GM21447 (cell line): ENCODE measurements around the gene CTNNA1.

Source experiments
- ATAC-seq: cut with Tn5 transposase; IDR thresholded peaks from one replicate; pipeline ENCODE4 v1.9.1; 2021; ENCODE audit not compliant: unreplicated experiment

CTNNA1 gene

DNA sequence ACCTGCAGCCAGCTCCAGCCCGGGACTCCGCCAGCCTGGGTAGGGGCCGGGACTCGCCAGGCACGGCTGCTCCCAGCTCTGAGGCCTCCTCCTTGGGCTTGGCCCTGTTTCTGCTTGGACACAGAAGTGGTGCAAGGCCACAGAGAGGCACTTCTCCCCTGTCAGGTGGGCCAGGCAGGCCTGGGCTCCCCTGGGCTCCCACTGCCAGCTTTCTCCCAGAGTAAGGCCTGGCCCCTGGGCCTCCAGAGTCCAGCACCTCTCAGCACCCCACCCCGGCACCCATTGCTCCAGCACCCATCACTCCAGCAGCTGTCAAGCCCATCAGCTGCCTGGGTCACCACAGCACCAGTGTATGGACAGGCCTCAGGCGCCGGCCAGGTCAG lies 193.0 kb downstream of the CTNNA1 start:
- no peak for ATAC-seq

DNA sequence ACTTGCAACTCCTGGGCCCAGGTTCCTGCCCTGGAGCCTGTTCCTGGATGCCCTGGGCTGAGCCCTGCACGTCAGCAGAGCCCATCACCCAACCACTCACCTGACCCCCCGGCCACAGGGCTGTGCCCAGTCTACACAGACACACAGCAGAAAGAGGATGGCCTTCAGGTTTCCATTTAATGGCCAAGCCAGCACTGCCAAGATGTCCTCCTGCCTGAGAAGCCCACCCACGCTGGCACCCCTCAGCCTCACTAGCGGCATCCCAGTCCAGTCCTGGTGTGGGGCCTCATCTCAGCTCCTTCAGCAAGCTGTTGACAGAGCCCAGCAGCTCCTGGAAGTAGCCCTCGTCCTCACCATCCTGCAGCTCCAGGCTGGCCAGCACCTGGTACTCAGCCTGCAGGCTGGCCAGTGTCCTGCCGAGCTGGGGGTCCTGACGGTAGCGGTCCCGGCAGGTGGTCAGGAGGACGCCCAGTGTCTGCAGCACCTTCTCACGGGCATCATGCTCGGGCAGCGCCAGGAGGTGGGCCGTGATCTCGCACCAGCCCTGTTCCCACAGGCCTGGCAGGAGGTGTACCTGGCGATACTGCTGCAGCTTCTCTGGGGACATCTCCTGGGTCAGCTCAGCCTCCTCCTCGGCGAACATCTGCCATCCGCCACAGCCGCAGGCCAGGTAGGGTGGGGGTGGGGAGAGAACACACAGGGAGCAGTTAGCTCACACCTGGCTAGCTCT lies 193.8 kb downstream of the CTNNA1 start:
- ATAC-seq = no peak

DNA sequence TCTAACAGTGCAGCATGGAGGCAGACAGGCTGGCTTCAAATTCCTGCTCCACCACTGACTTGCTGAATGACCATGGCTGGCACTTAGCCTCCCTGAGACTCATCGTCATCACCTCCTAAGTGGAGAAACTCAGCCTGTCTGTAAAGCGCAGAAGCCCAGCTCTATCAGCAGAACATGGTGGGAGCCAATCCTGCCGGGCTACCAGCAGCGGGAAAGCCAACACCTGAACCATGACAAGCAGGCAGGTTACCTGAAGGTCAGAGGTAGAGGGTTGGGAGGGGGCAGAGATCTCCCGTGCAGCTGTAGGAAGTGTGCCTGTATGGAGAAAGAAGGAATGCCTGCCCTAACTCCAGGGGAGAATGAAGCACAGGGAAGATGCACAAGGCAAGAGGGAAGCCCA lies 194.6 kb downstream of the CTNNA1 start:
- ATAC-seq = no peak

DNA sequence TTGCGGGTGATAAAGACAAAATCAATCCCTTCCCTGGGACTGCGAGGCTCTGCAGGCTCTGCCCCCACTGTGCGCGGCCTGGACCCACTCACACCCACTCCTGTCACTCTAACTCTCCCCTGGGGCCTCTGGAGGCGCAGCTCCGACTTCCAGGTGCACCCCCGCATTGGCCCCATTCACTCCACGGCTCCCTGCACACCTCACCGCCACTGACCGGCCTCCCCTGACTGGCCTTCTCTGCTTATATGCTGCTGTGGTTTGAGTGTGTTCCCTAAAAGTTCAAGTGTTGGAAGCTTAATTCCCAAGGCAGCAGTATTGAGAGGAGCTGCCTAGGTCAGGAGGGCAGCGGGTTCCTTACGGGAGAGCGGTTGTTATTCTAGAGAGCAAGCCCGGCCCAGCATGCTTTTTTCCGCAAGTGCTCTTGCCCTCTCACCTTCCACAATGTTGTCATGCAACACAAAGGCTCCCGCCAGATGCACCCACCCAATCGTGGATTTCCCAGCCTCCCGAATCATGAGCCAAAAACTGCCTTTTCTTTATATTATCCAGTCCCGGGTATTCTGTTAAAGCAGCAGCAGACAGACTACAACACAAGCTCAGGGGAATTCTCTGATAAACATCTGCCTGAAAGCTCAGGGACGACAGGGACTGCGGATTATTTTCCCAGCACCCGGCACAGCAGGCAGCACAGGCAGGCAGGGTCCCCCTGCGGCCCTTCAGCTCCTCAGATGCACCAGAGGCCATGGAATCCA lies 195.4 kb downstream of the CTNNA1 start:
- no peak for ATAC-seq

DNA sequence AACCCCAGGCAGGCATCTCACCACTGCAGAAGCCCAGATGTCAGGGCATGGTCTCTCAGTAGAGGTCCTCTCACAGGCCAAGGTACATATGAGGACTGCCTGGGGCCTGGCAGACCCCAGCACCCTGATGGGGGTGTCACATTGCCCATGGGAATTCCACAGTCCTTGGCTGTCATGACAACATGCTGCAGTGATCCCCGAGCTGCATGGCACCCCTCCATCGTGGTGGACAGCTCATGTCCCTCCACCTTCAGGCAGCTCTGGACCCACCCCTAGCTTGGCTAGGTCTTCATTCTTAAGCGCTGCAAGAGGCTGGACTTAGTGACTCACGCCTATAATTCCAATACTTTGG lies 196.0 kb downstream of the CTNNA1 start:
- no peak for ATAC-seq

DNA sequence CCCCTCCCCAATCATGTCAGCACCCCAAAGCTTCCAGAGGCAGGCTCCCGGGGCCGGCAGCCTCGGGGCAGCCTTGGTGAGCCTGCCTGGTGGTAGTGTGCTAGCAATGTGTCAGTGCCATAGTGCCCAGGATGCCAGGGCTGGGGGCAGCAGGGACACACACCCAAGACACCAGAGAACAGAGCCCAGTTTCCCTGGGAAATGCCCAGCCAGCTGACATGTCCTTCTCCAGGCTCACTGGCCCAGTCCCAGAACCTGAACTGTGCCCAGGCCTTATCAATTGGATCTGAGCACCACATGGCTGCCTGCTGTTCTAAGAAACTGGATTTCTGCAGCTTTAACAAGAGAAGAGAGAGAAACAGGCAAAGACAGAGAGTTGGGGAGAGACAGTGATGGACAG lies 196.8 kb downstream of the CTNNA1 start:
- ATAC-seq = no peak

DNA sequence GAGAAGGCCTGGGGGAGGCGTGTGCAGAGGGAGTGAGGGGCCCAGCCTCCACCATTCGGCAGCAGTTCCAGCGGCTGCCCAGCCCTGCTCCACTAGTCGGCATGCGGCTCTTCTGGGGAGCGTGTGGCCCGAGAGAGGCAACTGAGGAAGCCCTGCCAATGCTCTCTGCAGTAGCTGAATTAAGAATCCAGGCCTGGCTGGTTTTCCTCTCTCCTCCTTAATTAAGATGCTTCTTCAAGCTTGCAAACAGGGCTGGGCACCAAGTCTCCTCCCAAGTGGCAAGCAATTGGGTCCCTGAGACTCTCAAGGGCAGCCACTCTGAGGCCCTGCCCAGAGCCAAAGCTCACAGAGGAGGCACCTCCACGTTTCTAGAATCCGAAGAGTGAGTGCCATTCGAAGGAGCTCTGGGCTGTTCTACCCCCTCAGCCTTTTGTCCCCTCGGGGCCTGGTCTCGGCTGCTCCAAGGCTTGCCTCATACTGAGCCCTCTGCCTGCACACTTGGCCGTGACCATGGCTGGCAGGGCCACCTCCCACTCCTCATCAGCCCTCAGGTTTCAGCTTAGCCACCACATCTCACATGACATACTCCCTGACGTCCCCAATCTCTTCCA lies 197.3 kb downstream of the CTNNA1 start:
- ATAC-seq = no peak

DNA sequence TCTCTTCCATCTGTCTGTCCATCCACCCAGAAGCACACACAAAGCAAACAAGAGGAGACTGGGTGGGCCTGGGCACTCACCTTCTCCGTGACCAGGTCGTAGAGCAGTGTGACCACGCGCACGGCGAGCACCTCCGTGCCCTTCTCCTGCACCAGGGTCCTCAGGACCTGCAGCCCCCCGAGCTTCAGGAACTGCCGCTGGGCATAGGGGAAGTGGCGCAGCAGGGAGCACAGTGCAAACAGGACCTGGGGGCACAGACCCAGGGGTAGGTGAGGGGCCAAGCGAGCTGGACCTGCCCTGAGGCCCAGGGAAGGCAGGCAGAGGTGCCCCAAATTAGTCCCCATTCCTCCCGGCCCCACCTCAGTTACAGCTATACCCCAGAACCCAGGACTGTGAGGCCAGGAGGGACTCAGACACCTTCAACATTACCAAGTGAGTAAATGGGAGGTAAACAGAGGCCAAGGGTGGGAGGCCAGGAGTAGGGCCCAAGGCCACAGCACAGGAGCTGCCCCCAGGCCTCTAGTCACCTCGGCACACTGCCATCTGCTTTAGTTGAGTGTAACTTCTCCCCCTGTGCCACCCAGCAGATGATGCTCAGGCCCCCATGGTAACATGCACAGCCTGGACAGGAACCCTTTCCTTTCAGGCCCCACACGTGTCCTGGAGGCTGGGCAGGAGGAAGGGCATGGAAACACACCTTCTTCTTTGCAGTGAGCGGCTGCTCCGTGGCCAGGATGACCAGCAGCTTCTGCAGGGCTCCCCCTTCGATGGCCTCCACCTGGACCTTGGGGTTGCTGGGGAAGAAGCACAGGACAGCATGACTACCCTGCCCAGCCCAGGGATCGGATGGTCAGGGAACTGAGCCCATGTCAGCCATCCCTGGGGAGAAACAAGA lies 198.1 kb downstream of the CTNNA1 start:
- no peak for ATAC-seq

DNA sequence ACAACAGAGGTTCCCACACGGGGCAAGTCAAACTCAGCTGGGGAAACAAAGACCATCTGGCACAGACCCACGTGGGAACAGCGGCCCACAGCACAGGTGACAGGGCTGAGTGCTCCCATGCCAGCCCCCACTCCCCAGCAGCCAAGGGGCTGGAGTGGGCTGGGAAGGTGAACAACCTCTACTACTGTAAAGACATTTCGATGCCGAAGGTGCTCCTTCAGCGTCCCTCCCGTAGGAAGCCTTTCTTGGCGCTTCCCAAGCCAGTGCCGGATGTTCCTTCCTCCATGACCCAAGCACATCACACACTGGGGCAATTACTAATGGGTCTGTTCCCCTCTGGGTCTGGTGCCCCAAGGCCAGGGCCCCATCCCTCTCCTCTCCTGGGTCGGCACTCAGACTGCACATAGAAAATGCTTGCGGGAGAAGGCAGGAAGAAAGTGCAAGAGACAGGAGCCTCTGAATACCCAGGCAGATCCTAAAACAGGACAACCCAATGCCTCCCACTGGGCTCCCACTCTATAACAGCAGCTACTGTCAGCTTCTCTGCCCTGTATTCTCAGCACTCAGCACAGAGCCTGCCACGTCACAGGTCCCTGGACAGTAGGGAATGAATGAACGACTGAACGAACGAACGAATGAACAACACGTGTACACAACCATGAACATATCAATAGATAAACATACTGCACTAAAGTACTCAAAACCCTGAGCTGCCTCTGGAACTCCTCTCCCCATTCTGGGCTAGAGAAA lies 198.9 kb downstream of the CTNNA1 start:
- ATAC-seq = no peak

DNA sequence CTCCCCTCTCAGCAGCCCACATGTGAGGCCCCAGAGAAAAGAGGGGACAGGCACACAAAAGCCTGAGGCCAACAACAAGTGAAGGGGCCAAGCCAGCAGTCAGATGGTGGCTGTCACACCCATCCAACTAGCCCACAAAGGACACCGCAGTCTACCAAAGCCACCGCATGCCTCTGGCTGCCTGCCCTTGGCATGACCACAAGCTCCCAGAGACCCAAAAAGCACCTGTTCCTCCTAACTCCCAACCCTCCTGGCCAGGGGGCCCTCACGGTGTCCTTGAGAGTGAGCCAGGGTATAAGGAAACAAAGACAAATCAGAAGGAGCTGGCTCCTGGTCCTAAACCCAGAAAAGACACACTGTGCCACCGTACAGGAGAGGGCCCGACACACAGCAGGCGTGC lies 199.7 kb downstream of the CTNNA1 start:
- no peak for ATAC-seq

DNA sequence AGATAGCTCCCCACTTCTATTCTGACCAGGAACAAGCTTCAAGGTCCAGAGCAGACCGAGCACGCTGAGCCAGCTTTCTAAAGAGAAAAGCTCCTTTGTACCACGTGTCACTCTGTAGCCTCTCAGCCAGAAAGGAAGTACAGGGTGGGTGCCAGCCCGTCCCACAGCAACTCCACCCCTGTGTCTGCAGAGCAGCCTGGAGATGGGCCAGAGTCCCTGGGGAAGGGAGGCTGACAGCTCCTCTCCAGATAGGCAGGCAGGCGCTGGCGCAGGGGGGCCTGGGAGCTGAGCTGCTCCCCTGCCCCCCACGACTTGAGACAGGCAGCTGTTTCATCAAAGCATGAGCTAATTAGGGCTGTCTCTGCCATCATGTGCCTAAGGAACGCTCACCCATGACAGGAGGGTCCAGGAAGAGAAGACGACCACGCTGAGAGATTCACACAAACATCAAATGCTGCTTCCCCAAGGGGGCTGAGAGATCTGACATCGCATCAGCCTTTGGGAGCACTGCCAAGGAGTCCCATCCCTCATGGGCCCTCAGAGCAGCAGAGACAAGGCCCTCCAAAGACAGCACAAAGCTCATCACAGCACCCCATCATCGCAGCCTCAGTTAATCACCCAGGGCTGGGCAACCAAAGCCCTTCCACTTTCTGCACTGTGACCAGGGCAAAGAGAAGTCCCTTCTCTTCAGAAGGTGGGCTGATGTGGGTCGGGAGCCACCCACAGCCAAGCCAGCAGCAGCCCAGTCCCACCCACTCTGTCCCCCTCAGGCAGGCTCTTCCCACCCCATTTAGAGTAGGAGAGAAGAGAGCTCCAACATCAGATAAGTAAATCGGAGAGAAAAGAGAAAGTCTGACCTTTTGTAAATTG lies 200.4 kb downstream of the CTNNA1 start:
- ATAC-seq = no peak

DNA sequence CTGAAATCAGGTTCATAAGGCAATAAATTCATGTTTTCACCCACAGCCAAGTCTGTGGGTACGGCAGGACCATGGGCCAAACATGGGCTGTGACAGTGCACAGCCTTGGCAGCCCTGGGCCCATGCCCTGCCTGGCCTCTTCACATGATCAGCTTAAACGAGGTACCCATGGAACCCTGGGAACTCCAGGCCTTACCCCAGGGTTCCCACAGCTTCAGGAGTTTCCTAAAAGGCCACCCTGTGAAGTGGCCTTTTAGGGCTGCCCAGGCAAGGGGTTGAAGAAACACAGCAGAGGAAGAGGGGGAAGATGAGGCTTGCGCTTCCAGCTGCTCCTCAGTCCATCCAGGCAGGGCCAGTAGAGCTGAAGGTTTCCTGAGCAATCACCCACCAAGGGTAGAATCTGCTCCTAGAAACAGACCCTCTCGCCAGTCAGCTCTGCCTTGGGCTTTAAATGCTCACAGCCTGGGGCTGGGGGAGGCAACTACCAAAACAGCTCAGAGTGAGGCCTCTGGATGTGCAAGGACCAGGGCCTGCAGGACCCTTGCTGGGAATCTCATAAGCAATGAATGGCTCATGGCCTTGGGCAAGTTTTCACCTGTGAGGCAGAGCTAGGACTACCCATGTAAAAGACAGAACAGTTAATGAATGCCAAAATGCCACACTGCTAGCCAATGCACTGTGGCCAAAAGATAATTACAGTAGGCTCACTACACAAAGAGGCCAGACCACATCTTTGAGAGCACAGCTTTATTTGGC lies 201.2 kb downstream of the CTNNA1 start:
- no peak for ATAC-seq

DNA sequence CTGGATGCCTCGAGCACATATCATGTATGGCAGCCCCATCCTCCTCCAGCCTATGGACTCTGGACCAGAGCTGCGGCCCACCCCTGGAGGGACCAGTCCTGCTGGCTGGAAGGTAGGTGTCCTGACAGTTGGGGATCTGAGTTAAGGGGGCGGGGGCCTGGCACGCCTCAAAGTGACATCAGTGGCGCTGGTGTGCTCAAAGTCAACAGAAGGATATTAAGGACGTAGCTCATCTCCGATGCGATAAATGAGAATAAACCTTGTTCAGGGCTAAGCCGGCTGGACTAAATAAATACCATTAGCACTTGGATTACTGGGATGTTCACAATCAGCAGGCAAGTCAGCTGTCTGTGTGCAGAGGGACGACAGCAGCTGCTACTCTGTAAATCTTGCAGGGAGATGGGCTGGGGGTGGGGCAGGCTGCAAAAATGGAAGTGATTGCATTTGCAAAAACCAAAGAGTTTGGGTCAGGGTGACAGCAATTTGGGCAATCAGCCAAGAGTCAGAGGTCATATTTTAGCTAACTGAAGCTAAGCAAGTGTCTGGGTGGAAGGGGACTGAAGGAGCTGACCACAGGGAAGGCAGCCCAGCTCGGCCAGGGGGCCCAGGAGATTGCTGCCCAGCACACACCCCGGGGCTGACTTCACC lies 201.9 kb downstream of the CTNNA1 start:
- no peak for ATAC-seq

DNA sequence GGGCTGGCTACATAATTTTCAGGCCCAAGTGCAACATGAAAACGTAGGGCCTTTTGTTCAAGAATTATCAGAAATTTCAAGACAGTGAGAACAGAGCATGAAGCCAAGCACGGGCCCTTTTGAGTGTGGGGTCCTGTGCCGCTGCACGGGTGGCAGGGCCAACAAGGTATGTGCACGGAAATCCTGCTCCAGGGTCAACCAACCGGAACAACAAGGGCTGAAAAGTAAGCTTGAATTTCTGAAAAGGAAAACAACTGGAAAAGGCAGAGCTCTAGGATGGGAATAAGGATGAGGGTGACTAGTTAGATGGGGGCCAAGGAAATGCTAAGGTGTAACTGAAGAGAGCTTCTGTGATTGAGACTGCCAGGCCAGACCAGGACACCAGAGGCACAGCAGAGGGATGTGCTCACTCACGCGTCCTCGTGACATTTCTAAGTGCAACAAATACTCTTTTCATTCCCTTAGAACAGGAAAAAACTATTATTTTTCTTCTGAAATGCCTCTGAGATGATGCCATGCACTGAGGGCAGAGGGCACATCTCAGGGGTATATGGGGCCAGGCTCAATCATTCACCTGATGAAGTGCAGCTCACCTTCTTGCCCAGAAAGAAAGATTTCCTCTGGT lies 202.6 kb downstream of the CTNNA1 start:
- no peak for ATAC-seq

DNA sequence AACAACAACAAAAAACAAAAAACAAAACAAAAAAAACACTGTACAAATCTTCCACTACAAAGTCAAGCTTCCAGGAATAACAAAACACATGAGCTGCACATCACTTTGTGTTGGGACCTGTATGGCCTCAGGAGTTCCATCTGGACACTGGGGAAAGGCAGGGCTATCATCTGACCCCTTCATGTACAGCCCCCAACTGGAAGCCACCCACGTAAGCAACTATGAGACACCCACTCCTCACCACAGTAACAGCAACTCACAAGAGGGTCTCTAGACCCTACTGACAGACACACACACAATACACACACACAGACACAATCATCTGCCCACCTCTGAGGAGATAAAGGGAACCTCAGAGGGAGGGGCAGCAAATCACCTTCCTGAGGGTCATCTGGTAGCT lies 203.6 kb downstream of the CTNNA1 start:
- no peak for ATAC-seq

DNA sequence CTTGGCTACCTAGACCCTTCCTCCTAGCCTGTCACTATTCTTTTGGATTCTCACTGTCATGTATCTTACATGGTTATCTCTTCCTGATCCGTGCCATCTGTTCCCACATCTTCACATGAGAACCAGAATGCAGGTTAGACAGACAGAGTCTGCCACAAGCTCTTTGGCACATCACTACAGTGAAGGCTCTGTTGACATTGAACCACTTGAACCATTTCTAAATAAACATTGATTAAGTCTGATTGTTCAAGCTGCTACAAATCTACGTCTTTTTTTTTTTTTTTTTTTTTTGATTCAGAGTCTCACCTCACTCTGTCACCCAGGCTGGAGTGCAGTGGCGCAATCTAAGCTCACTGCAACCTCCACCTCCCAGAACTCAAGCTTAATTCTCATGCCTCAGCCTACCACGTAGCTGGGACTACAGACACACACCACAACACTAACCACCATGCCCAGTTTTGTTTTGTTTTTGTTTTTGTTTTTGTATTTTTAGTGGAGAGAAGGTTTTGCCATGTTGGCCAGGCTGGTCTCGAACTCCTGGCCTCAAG lies 207.0 kb downstream of the CTNNA1 start:
- ATAC-seq = no peak

DNA sequence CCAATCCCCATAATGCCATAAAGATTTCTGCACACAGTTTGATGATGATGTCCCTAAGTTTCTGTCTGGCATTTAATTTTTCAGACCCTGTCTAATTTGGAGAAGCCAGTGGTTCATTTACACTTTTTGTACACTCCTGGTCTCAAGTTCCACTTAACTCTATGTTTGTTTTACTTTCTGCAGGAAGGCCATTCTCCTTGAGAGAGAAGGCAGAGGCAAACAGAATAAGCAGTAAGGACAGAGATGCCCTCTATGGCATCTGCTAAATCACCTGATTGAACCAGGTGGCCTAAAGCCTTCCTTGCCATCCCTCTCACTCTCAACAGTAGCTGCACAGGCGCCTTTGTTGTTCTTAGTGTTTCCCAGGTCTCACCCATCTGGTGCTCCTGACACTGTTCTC lies 208.0 kb downstream of the CTNNA1 start:
- ATAC-seq = no peak

DNA sequence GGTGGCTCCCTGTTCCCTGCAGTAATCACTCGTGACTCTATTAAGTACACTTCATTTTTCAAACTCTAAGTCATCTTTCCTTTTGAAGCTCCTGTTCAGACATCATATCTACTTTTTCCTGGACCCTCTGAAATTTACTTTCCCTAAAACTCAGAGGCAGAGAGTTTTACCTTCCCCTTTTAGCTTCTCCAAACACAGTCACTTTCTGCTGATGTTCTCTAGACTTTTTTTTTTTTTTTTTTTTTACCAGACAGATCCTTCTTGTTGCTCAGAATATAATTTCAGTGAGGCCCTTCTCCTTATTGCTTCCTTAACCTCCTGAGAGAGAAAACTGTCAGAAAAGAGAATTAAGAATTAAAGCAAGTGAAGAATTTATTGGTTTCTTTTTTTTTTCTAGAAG lies 208.5 kb downstream of the CTNNA1 start:
- ATAC-seq = no peak
